NCI-H748 treated with DMSO at 0.1 percent for 48 hours (cell line): Measurements from ENCODE around the gene BMERB1.

Experiments used
- DNase-seq: peaks from one replicate; lab custom pipeline; 2025; lab: John Stamatoyannopoulos, UW

BMERB1 gene

GRCh38 chr16:15498427-15499175, 64.2 kb downstream of the BMERB1 start:
- no peak for DNase-seq

GRCh38 chr16:15502041-15502725, 67.8 kb downstream of the BMERB1 start:
- no peak for DNase-seq

- no peak for DNase-seq
Observed at GRCh38 chr16:15506441-15506840, 72.1 kb downstream of the BMERB1 start.

GRCh38 chr16:15507301-15507958, 73.0 kb downstream of the BMERB1 start:
- no peak for DNase-seq

- DNase-seq: no peak
Observed at GRCh38 chr16:15507959-15508627, 73.7 kb downstream of the BMERB1 start.

GRCh38 chr16:15509051-15509592, 74.7 kb downstream of the BMERB1 start:
- DNase-seq: no peak

GRCh38 chr16:15509593-15510535, 75.5 kb downstream of the BMERB1 start:
- no peak for DNase-seq

GRCh38 chr16:15510992-15511391, 76.6 kb downstream of the BMERB1 start:
- DNase-seq: no peak

GRCh38 chr16:15511759-15512487, 77.5 kb downstream of the BMERB1 start:
- no peak for DNase-seq

- no peak for DNase-seq
Observed at GRCh38 chr16:15513156-15513555, 78.8 kb downstream of the BMERB1 start.

GRCh38 chr16:15515992-15516391, 81.6 kb downstream of the BMERB1 start:
- no peak for DNase-seq

- DNase-seq: no peak
Observed at GRCh38 chr16:15516609-15517008, 82.2 kb downstream of the BMERB1 start.

- DNase-seq: no peak
Observed at GRCh38 chr16:15517743-15518377, 83.5 kb downstream of the BMERB1 start.

- no peak for DNase-seq
Observed at GRCh38 chr16:15518381-15519351, 84.3 kb downstream of the BMERB1 start.

- DNase-seq: no peak
Observed at GRCh38 chr16:15519790-15520189, 85.4 kb downstream of the BMERB1 start.

- no peak for DNase-seq
Observed at GRCh38 chr16:15521390-15521757, 87.0 kb downstream of the BMERB1 start.

- no peak for DNase-seq
Observed at GRCh38 chr16:15521758-15522509, 87.5 kb downstream of the BMERB1 start.

GRCh38 chr16:15523092-15523541, 88.7 kb downstream of the BMERB1 start:
- no peak for DNase-seq
